Fibroblast of mammary gland (primary cell): ENCODE results near the gene FHDC1.

ENCODE experiments used
- DNase-seq: peaks from one replicate; pipeline ENCODE4 v3.0.0-alpha.2; 2010; ENCODE audit warnings: low read depth
- H3K4me3 ChIP-seq: 2 replicates; pipeline ENCODE4 v1.5.1; 2011; ENCODE audit warnings: low read depth, mild to moderate bottlenecking, low read length, moderate library complexity; ENCODE audit not compliant: control insufficient read depth
- CTCF ChIP-seq: conservative IDR thresholded peaks from 2 replicates; pipeline ENCODE4 v1.5.1; 2011; ENCODE audit warnings: low read depth, low read length, inconsistent platforms; ENCODE audit not compliant: control insufficient read depth, insufficient read depth

FHDC1 gene

GRCh38 chr4:152961773-152962115, 25.6 kb downstream of the FHDC1 start:
- TF ChIP-seq CTCF, result no peak
- no peak overlapping the region for H3K4me3 ChIP-seq
- no peak for DNase-seq

- no peak for DNase-seq
- H3K4me3 ChIP-seq, result no peak overlapping the region
- TF ChIP-seq CTCF, result no peak
These were observed 26.0 kb downstream of the FHDC1 start for GRCh38 chr4:152962150-152962549.

- no peak overlapping the region for H3K4me3 ChIP-seq
- TF ChIP-seq CTCF, result no peak
- DNase-seq, result no peak
These were observed 28.2 kb downstream of the FHDC1 start for GRCh38 chr4:152964335-152964734.

GRCh38 chr4:152965611-152966010, 29.5 kb downstream of the FHDC1 start:
- H3K4me3 ChIP-seq, result no peak overlapping the region
- peak; percentile 18 for DNase-seq
- no peak for TF ChIP-seq CTCF

GRCh38 chr4:152967907-152968306, 31.8 kb downstream of the FHDC1 start:
- DNase-seq, result no peak
- no peak overlapping the region for H3K4me3 ChIP-seq
- TF ChIP-seq CTCF, result no peak

- H3K4me3 ChIP-seq, result no peak overlapping the region
- peak; percentile 67 for DNase-seq
- TF ChIP-seq CTCF, result no peak
These were observed 32.8 kb downstream of the FHDC1 start for GRCh38 chr4:152968806-152969394.
